Left lung (tissue), 10 donors: ENCODE measurements around the gene KANK3. TPM values are rescaled to one million over a fixed set of nuclear protein-coding genes. Genes with fewer than 3 reads are reported as not detected.
"Not testable (repeated sequence)": the region's sequence is repeated elsewhere in the genome, so short reads cannot be mapped to it uniquely, and the experiment has no call there.

ENCODE experiments used
- ATAC-seq: fragments of 200-7000 bp; cut with Tn5 transposase; one replicate; pipeline ENCODE4 v1.9.1; 2020; ENCODE audit warnings: moderate library complexity
- DNase-seq, 4 donors: peaks; one replicate each; pipeline ENCODE4 v3.0.0-alpha.2; 2013 to 2020
- H3K27ac ChIP-seq, 2 donors: fragments of 200-600 bp; sonication (generic) in 1 of 2; one replicate each; pipeline versions ENCODE4 v1.5.0 to v1.8.0; 2020 to 2021
- H3K27me3 ChIP-seq, 2 donors: fragments of 200-600 bp; sonication (generic) in 1 of 2; one replicate each; pipeline versions ENCODE4 v1.5.0 to v1.8.0; 2020 to 2021
- H3K36me3 ChIP-seq, 2 donors: fragments of 200-600 bp; sonication (generic) in 1 of 2; one replicate each; pipeline versions ENCODE4 v1.5.0 to v1.8.0; 2020 to 2021
- H3K4me1 ChIP-seq, 2 donors: fragments of 200-600 bp; one replicate each; pipeline ENCODE4 v1.8.0; 2021
- H3K4me3 ChIP-seq, 2 donors: fragments of 200-600 bp; sonication (generic) in 1 of 2; one replicate each; pipeline versions ENCODE4 v1.5.0 to v1.8.0; 2020 to 2021; ENCODE audit warnings: mild to moderate bottlenecking in 1 of 2
- H3K9me3 ChIP-seq, 2 donors: fragments of 200-600 bp; sonication (generic) in 1 of 2; one replicate each; pipeline versions ENCODE4 v1.5.0 to v1.8.0; 2020 to 2021
- CTCF ChIP-seq, 2 donors: fragments of 200-600 bp; sonication (generic) in 1 of 2; IDR thresholded peaks; one replicate each; pipeline versions ENCODE4 v1.5.0 to v1.8.0; 2021; ENCODE audit warnings: antibody characterized with exemption in 2 of 2
- intact Hi-C, 2 donors: fragments of 100-400 bp; cut with DNase I; formaldehyde crosslinking; loops; one replicate each; pipeline versions ENCODE4 v1.11.2 to v1.14.2; 2022
- polyA plus RNA-seq, 6 donors: library from polyadenylated mRNA; unstranded; fragments of 120-200 nt; gene quantifications; one replicate each; pipeline ENCODE4 v1.2.1, GENCODE V29; 2013; ENCODE audit not compliant: insufficient read length in 6 of 6
- total RNA-seq, 2 donors: library from RNA; stranded (reverse); fragmentation: NEBNext Ultra II Directional; extraction: Animal tissue kit (Norgen Biotek cat#: 25700); gene quantifications; one replicate each; pipeline ENCODE4 v1.2.1, GENCODE V29; 2021
- donor health status: DM: no; HTN: yes; CAD: no.
- donor health status: DM: no; HTN: no; CAD: no.

KANK3 gene
- total and polyA plus RNA-seq, 8 donors: 14.4 to 29.0 (median 15.5) TPM

- Histone ChIP-seq H3K27ac (peak overlapping the region; percentile 87 to 88), H3K36me3 (peaks cover 0 to 33% of the 10 kb centered on the region in 2 donors), H3K4me3 (peak overlapping the region; percentile 85 to 98), H3K9me3 (no peaks in the 10 kb centered on the region), H3K27me3 (no peaks in the 10 kb centered on the region), H3K4me1 (peaks cover 23 to 38% of the 10 kb centered on the region in 2 donors)
- peak in 1 of 4 donors; percentile 54 for DNase-seq
- ATAC-seq: peak; percentile 23
- intact Hi-C loops: no loop called here
- no peak for TF ChIP-seq CTCF (IDR thresholded peaks at IDR 0.05)
Observed at GRCh38 chr19:8320564-8321066, 22.4 kb downstream of the KANK3 start.

- peak overlapping the region; percentile 85 to 98 for H3K4me3 ChIP-seq
- peaks cover 23 to 42% of the 10 kb centered on the region in 2 donors for H3K4me1 ChIP-seq
- peaks cover 0 to 40% of the 10 kb centered on the region in 2 donors for H3K36me3 ChIP-seq
- no peaks in the 10 kb centered on the region for H3K27me3 ChIP-seq
- H3K9me3 ChIP-seq: no peaks in the 10 kb centered on the region
- no peak for ATAC-seq
- no peak for TF ChIP-seq CTCF (IDR thresholded peaks at IDR 0.05)
- peak overlapping the region; percentile 87 to 88 for H3K27ac ChIP-seq
- DNase-seq: no peak
- intact Hi-C loops: no loop called here
Observed at GRCh38 chr19:8319807-8320520, 23.1 kb downstream of the KANK3 start.

- intact Hi-C loops, DNase-seq, H3K4me3 ChIP-seq, H3K27me3 ChIP-seq, ATAC-seq, H3K27ac ChIP-seq, H3K9me3 ChIP-seq: not testable (repeated sequence)
- Histone ChIP-seq H3K36me3 (peaks cover 0 to 46% of the 10 kb centered on the region in 2 donors), H3K4me1 (peaks cover 23 to 35% of the 10 kb centered on the region in 2 donors)
Observed at GRCh38 chr19:8318835-8319234, 24.2 kb downstream of the KANK3 start.

- H3K4me3 ChIP-seq: no peak overlapping the region
- no peaks in the 10 kb centered on the region for H3K9me3 ChIP-seq
- peaks cover 12 to 26% of the 10 kb centered on the region in 2 donors for H3K4me1 ChIP-seq
- H3K27ac ChIP-seq: peak overlapping the region in 1 of 2 donors; percentile 48
- intact Hi-C loops: no loop called here
- peaks cover 0 to 53% of the 10 kb centered on the region in 2 donors for H3K36me3 ChIP-seq
- no peaks in the 10 kb centered on the region for H3K27me3 ChIP-seq
- TF ChIP-seq CTCF (IDR thresholded peaks at IDR 0.05): no peak
- ATAC-seq: no peak
- peak in 1 of 4 donors; percentile 52 for DNase-seq
Observed at GRCh38 chr19:8316351-8317125, 26.5 kb downstream of the KANK3 start.

- H3K4me3 ChIP-seq, ATAC-seq, DNase-seq, H3K9me3 ChIP-seq, intact Hi-C loops, H3K27me3 ChIP-seq: not testable (repeated sequence)
- peaks cover 0 to 67% of the 10 kb centered on the region in 2 donors for H3K36me3 ChIP-seq
- peaks cover 6 to 30% of the 10 kb centered on the region in 2 donors for H3K4me1 ChIP-seq
- H3K27ac ChIP-seq: peak overlapping the region in 1 of 2 donors; percentile 37
Observed at GRCh38 chr19:8314981-8315640, 28.0 kb downstream of the KANK3 start.
